GM12865 (cell line): ENCODE results near the gene ASAH2.

Experiments
- DNase-seq: peaks from one replicate; pipeline ENCODE4 v3.0.0; 2010; ENCODE audit warnings: low read depth
- H3K4me3 ChIP-seq: 2 replicates; pipeline ENCODE4 v1.5.1; 2011; ENCODE audit warnings: mild to moderate bottlenecking, low read depth, low read length, control low read depth
- TF ChIP-seq, protein P1 (sequence below): IDR thresholded peaks from 2 replicates; pipeline ENCODE4 v1.5.1; 2011; ENCODE audit warnings: low read length, control low read depth, low read depth, inconsistent platforms; ENCODE audit not compliant: insufficient read depth; ENCODE audit errors: missing control alignments

The ASAH2 gene

DNA sequence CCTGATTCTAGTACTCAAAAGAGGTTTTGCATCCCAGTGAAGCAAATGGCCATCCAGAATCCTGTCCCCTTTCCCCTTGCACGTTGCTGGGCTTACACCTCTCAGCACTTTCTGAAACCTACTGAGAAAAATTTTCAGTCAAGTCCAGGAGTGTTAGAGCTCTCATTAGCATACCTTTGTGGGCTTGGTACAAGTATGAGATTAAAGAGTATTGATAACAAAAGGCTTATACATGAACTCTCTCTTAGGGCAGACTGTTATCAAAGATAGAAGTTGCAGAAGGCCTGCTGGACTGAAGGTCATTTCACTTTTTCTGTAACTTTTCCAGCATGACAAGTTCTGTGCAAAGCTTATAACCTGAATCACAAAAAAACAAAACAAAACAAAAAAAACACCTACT is at the start of gene ASAH2:
ASAH2 (minus strand) TSS at position 123 of the 400 bp plus-strand sequence. CDS start 2,906 bp downstream, outside the sequence.
- no peak for DNase-seq
- TF ChIP-seq, protein P1, sequence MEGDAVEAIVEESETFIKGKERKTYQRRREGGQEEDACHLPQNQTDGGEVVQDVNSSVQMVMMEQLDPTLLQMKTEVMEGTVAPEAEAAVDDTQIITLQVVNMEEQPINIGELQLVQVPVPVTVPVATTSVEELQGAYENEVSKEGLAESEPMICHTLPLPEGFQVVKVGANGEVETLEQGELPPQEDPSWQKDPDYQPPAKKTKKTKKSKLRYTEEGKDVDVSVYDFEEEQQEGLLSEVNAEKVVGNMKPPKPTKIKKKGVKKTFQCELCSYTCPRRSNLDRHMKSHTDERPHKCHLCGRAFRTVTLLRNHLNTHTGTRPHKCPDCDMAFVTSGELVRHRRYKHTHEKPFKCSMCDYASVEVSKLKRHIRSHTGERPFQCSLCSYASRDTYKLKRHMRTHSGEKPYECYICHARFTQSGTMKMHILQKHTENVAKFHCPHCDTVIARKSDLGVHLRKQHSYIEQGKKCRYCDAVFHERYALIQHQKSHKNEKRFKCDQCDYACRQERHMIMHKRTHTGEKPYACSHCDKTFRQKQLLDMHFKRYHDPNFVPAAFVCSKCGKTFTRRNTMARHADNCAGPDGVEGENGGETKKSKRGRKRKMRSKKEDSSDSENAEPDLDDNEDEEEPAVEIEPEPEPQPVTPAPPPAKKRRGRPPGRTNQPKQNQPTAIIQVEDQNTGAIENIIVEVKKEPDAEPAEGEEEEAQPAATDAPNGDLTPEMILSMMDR = no peak
- H3K4me3 ChIP-seq = no peak within 1 kb of the TSS

DNA sequence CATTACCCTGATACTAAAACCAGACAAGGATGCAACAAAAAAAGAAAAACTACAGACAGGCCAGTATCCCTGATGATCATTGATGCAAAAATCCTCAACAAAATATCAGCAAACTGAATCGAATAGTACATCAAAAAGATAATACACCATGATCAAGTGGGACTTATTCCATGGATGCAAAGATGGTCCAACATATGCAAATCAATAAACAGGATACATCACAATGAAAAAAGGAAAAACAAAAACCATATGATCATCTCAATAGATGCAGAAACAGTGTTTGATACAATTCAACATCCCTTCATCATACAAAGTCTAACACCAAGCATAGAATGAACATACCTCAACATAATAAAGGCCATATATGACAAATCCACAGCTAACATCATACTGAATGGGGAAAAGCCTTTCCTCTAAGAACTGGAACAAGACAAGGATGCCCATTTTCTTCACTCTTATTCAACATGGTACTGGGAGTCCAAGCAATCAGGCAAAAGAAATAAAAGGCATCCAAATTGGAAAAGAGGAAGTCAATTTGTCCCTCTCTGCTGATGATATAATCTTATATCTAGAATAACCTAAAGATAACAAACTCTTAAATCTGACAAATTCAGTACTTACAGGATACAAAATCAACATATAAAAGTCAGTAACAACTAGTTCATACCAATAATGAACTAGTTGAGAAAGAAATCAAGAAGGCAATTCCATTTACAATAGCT is 48.8 kb upstream of the ASAH2 start:
- TF ChIP-seq, protein P1 = no peak
- DNase-seq = no peak
- no peak overlapping the region for H3K4me3 ChIP-seq

DNA sequence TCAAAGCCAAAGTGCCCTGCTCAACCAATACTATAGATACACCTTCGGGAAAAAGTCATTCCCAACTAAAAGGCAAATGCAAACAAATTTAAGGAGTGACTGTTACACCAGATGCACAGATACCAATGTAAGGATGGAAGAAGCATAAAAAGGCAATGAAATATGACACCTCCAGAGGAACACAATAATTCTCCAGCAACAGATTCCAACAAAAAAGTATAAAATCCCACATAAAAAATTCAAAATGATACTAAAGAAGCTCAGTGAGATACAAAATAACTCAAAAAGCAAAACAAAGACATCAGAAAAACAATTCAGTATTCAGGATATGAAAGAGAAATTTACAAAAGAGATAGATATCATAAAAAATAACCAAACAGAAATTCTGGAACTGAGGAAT is 44.1 kb upstream of the ASAH2 start:
- H3K4me3 ChIP-seq = no peak overlapping the region
- TF ChIP-seq, protein P1 = no peak
- DNase-seq = no peak

DNA sequence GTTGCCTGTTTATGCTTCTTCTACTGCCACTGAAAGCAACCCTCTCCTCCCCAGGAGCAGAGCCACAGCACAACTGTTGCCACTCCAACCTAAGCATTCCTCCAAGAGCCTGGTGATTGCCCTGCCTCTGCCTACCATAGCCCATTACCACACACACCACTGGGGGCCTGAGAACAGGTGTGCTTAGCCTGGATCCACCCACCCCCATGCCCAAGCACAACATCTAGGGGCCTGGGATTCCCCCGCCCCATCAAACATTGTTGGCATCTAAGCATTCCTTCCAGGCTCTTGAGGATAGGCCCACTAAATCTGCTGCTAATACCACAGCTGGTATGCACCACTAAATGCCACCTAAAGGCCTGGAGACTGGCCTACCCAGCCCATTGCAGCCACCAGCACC is 43.3 kb upstream of the ASAH2 start:
- DNase-seq = no peak
- H3K4me3 ChIP-seq = no peak overlapping the region
- TF ChIP-seq, protein P1 = no peak

DNA sequence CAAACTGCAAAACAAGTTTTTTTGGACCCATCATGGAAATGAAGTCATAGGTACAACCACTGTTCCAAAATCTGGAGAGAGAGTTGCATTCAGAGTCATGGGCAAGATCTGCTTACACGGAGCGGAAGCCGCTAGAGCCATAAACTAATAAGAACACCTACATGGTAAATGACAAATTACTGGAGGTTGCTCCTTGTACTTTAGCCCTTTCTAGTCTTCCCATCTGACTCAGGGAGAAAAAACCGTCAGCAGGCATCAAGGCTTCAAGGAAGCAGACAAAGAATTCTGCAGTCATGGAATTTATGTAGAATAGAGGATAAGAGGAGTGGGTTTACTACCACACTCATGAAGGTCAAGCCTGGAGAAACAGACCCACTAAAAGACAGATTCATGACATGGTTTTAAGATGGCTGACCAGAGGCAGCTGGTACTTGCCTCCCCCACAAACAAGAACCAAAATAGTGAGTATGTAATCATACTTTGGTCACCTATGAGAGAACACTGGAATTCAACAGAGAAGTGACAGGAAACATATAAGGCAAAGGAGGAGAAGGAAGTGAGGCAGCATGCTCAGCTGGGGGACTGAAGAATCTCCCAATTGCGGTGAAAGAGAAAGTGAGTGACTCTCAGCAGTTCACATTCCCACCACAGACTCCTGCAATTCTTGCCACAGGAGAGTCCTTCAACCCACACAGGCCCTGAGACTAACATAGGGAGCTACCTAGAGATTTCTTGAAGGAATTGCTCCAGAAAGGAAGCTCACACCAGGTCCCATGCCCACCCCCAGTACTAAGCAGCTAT is 42.4 kb upstream of the ASAH2 start:
- no peak overlapping the region for H3K4me3 ChIP-seq

DNA sequence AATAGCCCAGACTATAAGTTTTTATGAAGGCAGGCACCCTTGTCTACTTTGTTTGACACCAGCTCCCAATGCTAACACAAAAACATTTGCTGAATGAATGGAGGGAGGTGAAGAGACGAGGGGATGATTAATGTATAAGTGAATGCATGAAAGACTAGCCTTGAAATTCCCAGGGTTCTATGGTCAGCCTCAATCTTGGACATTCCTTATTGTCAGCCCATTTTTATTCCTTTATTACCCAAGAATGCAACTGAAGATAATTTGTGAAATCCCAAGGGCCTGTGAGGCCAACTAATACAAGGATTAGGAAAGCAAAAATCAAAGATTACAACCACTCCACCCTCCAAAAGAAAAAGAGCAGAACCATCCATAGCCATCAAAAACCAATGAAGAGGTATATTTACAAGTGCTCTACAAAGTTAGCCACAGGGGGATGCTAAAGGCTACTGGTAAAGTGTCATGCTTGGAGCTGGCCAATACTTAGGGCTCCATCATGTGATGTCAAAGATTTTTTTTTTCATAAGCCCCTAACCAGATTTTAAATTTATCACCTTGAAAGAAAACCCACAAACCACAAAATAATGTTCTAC is 40.0 kb upstream of the ASAH2 start:
- H3K4me3 ChIP-seq = no peak overlapping the region
- DNase-seq = peak; percentile 39
- TF ChIP-seq, protein P1 = peak; percentile 54

More for the DNA sequence above, 42.4 kb upstream of the ASAH2 start:
- TF ChIP-seq, protein P1 = no peak
- no peak for DNase-seq
